SU-DHL-6 (cell line): ENCODE data around the gene SNTB2.

Experiments used
- H2AFZ ChIP-seq: fragments of 200-600 bp; sonication (generic); 2 replicates; pipeline ENCODE4 v1.6.1; 2014; ENCODE audit warnings: low read depth, mild to moderate bottlenecking, moderate library complexity, mixed read lengths, antibody characterized with exemption, low read length; ENCODE audit not compliant: severe bottlenecking
- H3F3A ChIP-seq: fragments of 200-600 bp; shearing (Covaris generic); 2 replicates; pipeline ENCODE4 v1.6.0; 2016; ENCODE audit warnings: antibody characterized with exemption, mild to moderate bottlenecking; ENCODE audit not compliant: insufficient read depth
- H3K27ac ChIP-seq: fragments of 200-600 bp; sonication (generic); 2 replicates; pipeline ENCODE4 v1.5.1; 2016; ENCODE audit warnings: low read depth, mild to moderate bottlenecking, low read length, moderate library complexity, mixed read lengths
- H3K27me3 ChIP-seq: fragments of 200-600 bp; sonication (generic), shearing (Covaris generic); 2 replicates; pipeline ENCODE4 v1.6.0; 2014; ENCODE audit warnings: mild to moderate bottlenecking, low read length
- H3K36me3 ChIP-seq: fragments of 200-600 bp; sonication (generic); 2 replicates; pipeline ENCODE4 v1.6.1; 2014; ENCODE audit warnings: mild to moderate bottlenecking, low read length, mixed read lengths
- H3K4me2 ChIP-seq: fragments of 300-600, 200-600 bp; shearing (Covaris generic), sonication (generic); 2 replicates; pipeline ENCODE4 v1.6.0; 2014; ENCODE audit warnings: low read length, low read depth, mild to moderate bottlenecking; ENCODE audit not compliant: poor library complexity, severe bottlenecking
- H3K4me3 ChIP-seq: fragments of 200-600 bp; sonication (generic); 2 replicates; pipeline ENCODE4 v1.5.1; 2014; ENCODE audit warnings: antibody characterized with exemption, low read length, mild to moderate bottlenecking, mixed read lengths; ENCODE audit not compliant: insufficient read depth, poor library complexity, severe bottlenecking
- H3K79me2 ChIP-seq: fragments of 200-600 bp; sonication (generic); 2 replicates; pipeline ENCODE4 v1.6.1; 2014; ENCODE audit warnings: mild to moderate bottlenecking, low read length, moderate library complexity; ENCODE audit not compliant: insufficient read depth
- H3K9ac ChIP-seq: fragments of 200-600 bp; sonication (generic); 2 replicates; pipeline ENCODE4 v1.7.0; 2014; ENCODE audit warnings: mild to moderate bottlenecking, low read length
- H3K9me2 ChIP-seq: fragments of 200-600 bp; sonication (generic); replicated peaks from 2 replicates; pipeline ENCODE4 v1.6.1; 2014; ENCODE audit warnings: low read length; ENCODE audit not compliant: insufficient read depth
- H3K9me3 ChIP-seq: fragments of 200-600 bp; sonication (generic); 2 replicates; pipeline ENCODE4 v1.6.1; 2014; ENCODE audit warnings: low read length, mixed read lengths; ENCODE audit not compliant: insufficient read depth
- H4K20me1 ChIP-seq: fragments of 200-600 bp; sonication (generic); 2 replicates; pipeline ENCODE4 v1.6.1; 2014; ENCODE audit warnings: low read depth, mild to moderate bottlenecking, antibody characterized with exemption, low read length, moderate library complexity, mixed read lengths
- EZH2phosphoT487 ChIP-seq: fragments of 200-600 bp; sonication (generic), shearing (Covaris generic); conservative IDR thresholded peaks from 2 replicates; pipeline ENCODE4 v1.6.1; 2018; ENCODE audit warnings: mild to moderate bottlenecking, antibody characterized with exemption, low read length, moderate library complexity, mixed read lengths
- TF ChIP-seq, protein P1 (sequence below): fragments of 200-600 bp; sonication (generic); IDR thresholded peaks from one replicate; pipeline ENCODE4 v1.5.1; 2017; ENCODE audit warnings: antibody characterized with exemption, mild to moderate bottlenecking, low read length, moderate library complexity; ENCODE audit not compliant: insufficient read depth, poor library complexity, severe bottlenecking

Gene SNTB2

DNA sequence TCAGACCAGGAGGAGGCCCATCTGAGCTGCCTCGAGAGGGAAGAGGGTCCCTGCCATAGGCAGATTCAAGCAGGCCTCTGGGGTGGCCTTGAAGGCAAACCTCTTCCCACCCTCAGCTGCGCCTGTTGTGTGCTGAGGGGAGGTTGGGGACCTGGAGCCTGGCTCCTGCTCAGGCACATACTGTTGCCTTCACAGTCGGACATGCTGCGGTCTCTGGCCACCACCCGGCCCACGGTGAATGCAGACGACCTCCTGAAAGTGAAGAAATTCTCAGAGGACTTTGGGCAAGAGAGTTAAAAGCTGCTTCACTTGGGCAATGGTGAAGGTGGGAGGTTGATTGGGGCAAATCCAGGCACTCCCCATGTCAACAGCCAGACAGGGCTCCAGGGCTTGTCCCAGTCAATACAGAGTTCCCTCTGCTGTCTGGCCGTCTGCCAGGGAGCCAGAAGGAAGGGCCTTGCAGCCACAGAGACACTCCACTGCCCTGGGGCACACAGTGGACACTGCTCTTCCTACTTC, 137.1 kb downstream of the SNTB2 start:
- peaks cover 9% of the 10 kb centered on the region for H3F3A ChIP-seq
- no peak overlapping the region for H3K4me2 ChIP-seq
- peaks cover 3% of the 10 kb centered on the region; the same call in 1 of the 2 replicates for H3K36me3 ChIP-seq
- no peaks in the 10 kb centered on the region for H3K9me2 ChIP-seq
- no peak overlapping the region for H2AFZ ChIP-seq
- peaks cover 7% of the 10 kb centered on the region; the same call in 1 of the 2 replicates for H4K20me1 ChIP-seq
- H3K9ac ChIP-seq = no peak overlapping the region
- TF ChIP-seq, protein P1, sequence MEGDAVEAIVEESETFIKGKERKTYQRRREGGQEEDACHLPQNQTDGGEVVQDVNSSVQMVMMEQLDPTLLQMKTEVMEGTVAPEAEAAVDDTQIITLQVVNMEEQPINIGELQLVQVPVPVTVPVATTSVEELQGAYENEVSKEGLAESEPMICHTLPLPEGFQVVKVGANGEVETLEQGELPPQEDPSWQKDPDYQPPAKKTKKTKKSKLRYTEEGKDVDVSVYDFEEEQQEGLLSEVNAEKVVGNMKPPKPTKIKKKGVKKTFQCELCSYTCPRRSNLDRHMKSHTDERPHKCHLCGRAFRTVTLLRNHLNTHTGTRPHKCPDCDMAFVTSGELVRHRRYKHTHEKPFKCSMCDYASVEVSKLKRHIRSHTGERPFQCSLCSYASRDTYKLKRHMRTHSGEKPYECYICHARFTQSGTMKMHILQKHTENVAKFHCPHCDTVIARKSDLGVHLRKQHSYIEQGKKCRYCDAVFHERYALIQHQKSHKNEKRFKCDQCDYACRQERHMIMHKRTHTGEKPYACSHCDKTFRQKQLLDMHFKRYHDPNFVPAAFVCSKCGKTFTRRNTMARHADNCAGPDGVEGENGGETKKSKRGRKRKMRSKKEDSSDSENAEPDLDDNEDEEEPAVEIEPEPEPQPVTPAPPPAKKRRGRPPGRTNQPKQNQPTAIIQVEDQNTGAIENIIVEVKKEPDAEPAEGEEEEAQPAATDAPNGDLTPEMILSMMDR = no peak
- peaks cover 55% of the 10 kb centered on the region for H3K79me2 ChIP-seq
- H3K27me3 ChIP-seq = no peaks in the 10 kb centered on the region
- H3K9me3 ChIP-seq = no peaks in the 10 kb centered on the region
- no peak overlapping the region for H3K27ac ChIP-seq
- no peak overlapping the region for H3K4me3 ChIP-seq

DNA sequence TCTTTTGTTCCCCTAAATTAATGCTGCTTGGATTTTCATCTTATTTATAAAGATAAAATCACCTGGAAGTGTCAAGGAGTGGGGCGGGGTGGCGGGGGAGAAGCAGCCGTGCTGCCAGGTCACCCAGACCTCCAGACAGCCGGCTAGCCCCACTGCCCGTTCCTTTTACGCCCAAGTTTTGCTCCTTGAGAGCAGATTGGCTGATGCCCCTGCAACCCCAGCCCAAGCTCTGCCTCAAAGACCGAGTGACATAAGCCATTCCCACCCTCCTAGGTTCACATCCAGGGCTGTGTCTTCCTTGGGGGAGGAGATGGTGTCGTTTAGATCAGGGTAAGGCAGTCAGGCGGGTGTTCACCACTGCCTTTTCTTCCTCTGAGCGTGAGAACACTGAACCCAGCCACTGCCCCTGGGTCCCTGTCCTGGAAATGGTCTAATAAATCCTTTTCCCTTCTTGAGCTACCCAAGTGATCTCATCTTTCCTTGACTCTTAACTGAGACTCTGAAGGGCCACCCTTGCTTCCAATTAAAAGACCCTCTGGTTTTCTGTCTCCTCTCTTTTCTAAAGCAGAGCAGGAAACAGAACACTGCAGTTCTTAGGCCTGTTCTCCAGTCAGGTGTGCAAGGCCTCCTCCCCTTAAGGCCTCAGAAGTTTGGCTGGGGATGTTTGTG, 137.8 kb downstream of the SNTB2 start:
- H3K9me2 ChIP-seq = no peaks in the 10 kb centered on the region
- peaks cover 7% of the 10 kb centered on the region; the same call in 1 of the 2 replicates for H4K20me1 ChIP-seq
- H3K4me2 ChIP-seq = no peak overlapping the region
- H3K27ac ChIP-seq = no peak overlapping the region
- H3K36me3 ChIP-seq = peaks cover 3% of the 10 kb centered on the region; the same call in 1 of the 2 replicates
- H3K9ac ChIP-seq = no peak overlapping the region
- peaks cover 9% of the 10 kb centered on the region for H3F3A ChIP-seq
- no peak overlapping the region for H3K4me3 ChIP-seq
- no peaks in the 10 kb centered on the region for H3K9me3 ChIP-seq
- peaks cover 61% of the 10 kb centered on the region for H3K79me2 ChIP-seq
- no peak overlapping the region for H2AFZ ChIP-seq
- no peaks in the 10 kb centered on the region for H3K27me3 ChIP-seq
- no peak for TF ChIP-seq EZH2phosphoT487
- TF ChIP-seq, protein P1 = no peak

DNA sequence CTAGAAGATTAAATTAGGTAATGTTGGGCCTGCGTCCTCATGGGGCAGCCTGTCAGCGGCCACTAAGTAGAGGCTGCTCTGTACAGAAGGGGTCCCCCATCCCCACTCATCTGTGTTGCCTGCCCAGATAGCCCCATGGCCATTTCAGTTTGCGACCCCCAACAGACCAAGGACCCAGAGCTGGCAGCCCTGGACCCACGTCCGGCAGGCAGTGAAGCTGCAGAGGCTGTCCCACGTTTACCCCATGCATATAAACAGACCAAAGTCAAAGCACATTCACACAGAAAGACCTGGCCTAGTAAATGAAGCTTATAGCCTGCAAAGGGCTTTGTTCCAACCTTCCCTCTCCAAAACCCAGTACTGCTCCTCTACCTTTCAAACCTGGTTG, 138.8 kb downstream of the SNTB2 start:
- no peaks in the 10 kb centered on the region for H3K27me3 ChIP-seq
- H3F3A ChIP-seq = peaks cover 9% of the 10 kb centered on the region
- peaks cover 3% of the 10 kb centered on the region; the same call in 1 of the 2 replicates for H3K36me3 ChIP-seq
- no peaks in the 10 kb centered on the region for H3K9me2 ChIP-seq
- H3K4me2 ChIP-seq = peak overlapping the region; percentile 88
- no peak overlapping the region for H2AFZ ChIP-seq
- TF ChIP-seq, protein P1 = no peak
- TF ChIP-seq EZH2phosphoT487 = no peak
- peak overlapping the region; percentile 87; the same call in 1 of the 2 replicates for H3K9ac ChIP-seq
- no peaks in the 10 kb centered on the region for H3K9me3 ChIP-seq
- no peak overlapping the region for H3K4me3 ChIP-seq
- peaks cover 68% of the 10 kb centered on the region for H3K79me2 ChIP-seq
- H4K20me1 ChIP-seq = peaks cover 7% of the 10 kb centered on the region; the same call in 1 of the 2 replicates
- peak overlapping the region; percentile 68 for H3K27ac ChIP-seq
